DMS79 treated with DMSO at 0.1 percent for 48 hours (cell line): ENCODE results near the gene MKNK1.
"Not testable (repeated sequence)": the region's sequence is repeated elsewhere in the genome, so short reads cannot be mapped to it uniquely, and the experiment has no call there.

Experiments
- DNase-seq: peaks from one replicate; lab custom pipeline; 2025; lab: John Stamatoyannopoulos, UW

The MKNK1 gene

GRCh38 chr1:46603858-46604549 is at the start of gene MKNK1:
MKNK1 (minus strand) TSS chr1:46604268; CDS start chr1:46583327, 20,941 bp downstream.
- DNase-seq: peak; percentile 98

DNA sequence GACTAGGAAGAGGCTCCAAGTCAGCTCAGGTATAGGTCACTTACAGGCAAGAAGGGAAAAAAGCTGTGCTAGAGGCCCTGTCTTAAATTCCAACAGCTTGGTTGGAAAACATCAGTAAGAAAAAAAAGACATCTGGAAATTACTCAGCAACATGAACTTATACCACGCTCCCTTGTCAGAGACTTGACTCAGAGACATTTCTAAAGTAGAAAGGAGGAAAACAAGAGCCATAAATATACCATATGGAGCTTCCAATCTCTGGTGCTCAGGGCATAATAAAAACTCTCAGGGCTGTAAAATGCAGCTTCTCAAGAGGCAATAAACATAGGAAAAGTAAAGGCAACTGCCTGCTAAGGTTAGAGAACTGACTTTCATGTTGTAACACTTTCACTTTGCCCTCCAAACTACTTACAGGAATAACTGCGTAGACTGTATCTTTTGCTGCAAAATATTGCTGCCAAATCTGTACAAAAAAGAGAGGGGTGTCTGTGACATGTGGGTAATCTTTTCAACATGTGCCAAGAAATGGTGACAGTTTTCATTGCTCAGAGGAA is 49.4 kb upstream of the MKNK1 start:
- peak; percentile 6 for DNase-seq

DNA sequence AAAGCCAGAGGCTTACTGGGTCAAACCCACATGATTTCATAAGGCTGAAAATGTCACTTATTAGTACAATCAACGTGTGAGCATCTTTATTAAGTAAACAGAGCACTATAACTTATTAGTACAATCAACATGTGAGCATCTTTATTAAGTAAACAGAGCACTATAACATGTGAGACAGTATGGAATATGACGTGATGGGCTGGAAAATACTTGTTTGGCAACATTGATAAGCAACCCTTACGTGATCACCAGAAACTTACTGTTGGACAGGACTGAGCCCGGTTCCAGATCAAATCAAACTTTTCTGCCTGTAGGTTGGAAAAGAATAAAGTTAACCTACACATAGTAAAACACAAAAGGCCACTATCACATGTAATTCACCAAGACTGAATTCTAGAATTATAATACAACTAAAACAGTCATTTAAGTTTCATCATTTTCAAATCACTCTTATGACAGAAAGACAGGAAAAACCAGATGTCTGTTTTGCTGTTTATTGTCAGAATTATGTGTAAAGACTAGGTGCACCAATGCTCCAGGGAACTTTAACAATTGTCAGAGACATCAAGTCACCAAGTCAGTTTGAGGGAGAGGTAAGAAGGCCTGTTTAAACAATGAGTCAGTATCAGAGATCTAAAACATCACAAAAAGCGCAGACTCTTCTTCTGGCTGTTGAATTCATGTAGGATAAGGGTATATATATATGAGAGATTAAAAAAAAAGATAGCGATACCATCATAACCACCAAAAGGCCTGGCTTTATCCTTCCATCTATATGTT is 48.4 kb upstream of the MKNK1 start:
- DNase-seq: no peak

GRCh38 chr1:46651152-46651551 is 47.1 kb upstream of the MKNK1 start:
- not testable (repeated sequence) for DNase-seq

- DNase-seq: no peak
These were observed 46.4 kb upstream of the MKNK1 start for GRCh38 chr1:46650491-46650890.

GRCh38 chr1:46649764-46650163 is 45.7 kb upstream of the MKNK1 start:
- DNase-seq: no peak

GRCh38 chr1:46647611-46648010 is 43.5 kb upstream of the MKNK1 start:
- no peak for DNase-seq

DNA sequence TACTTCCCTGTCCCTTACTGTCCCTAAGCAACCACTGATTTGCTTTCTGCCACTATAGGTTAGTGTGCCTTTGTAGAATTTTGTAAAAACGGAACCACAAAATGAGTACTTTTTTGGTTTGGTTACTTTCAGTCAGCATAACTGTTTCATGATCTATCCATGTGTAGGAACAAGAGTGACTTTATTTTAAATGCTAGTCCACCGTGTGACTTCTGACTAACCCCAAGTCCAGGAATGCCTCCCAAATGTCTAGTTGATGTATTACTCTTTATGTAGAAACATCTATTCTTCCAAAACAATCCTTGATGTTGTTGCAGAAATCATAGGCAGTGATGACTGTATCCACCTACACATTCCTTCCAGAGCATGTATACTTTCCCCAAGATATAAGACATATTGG is 42.8 kb upstream of the MKNK1 start:
- no peak for DNase-seq

DNA sequence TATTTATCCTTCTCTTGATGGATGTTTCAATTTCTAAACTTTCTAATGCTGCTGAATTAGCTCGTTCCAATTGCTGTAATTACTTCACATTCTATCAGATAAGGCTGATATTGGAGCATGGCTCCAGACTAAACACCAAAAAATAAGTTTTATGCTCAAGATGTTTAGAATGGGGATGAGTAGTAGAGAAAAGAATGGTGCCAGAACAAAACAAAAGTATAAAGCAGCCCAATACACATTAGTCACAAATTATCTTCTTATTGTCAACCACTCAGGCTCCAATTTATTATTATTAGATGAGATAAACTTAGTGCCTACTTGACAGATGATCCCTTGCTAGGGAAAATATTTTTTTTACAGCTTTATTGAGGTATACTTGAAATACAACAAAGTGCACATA is 42.3 kb upstream of the MKNK1 start:
- DNase-seq: no peak

DNA sequence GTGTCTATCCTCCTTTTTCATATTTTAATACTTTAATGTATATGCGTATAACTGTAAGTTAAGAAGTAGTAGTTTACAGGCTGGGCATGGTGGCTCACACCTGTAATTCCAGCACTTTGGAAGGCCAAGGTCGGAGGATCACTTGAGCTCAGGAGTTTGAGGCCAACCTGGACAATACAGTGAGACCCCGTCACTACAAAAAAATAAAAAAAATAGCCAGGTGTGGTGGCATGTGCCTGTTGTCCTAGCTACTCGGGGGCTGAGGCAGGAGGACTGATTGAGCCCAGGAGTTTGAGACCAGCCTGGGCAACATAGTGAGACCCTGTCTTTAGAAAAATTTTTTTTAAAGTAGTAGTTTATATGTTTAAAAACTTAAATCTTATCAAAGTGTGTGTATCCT is 41.7 kb upstream of the MKNK1 start:
- no peak for DNase-seq

- DNase-seq: peak; percentile 95
These were observed 39.3 kb upstream of the MKNK1 start for GRCh38 chr1:46643368-46643775.

DNA sequence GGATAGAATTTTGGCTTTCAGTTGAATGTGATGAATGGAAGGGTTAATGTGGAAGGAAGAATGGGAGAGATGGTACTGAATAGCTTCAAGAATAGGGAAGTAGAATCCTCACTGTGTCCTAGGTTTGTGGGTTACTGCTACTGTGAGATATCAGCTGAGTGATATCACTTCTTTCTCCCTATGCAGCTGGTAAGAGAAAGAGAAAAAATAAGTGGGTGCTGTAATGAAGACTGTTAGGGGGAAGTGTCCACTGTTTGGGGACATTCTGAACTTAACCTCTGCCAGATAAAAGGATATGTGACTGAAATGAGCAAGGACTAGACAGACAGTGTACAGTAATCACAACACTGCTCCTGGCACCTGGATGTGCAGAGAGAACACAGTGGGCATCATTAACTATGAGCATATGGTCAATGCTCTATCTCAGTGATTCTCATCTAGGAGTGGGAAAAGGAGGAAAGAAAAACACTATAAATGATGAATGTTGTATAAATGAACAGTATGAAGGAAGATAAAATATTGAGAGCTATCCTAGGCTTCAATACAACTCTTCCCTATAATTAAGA is 38.1 kb upstream of the MKNK1 start:
- DNase-seq: no peak

DNA sequence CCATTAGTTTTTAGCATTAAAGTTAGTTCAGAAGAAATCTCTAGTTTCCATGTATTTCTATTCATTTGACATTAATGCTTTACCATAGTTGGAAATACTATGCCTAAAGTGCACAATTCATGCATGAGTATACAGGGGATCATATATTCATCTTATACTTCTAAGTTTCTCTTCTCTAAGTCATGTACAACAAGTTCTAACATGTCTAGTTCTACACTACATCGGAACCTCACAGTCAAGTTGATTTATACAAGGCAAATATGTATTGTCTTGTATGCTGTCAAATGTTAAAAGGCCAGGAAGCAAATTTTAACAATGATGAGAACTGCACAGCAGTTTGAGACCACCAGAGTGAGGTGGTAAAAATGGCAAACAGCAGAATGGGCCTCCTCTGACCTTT is 35.5 kb upstream of the MKNK1 start:
- no peak for DNase-seq

- DNase-seq: no peak
These were observed 34.9 kb upstream of the MKNK1 start for GRCh38 chr1:46638921-46639320.

- no peak for DNase-seq
These were observed 33.5 kb upstream of the MKNK1 start for GRCh38 chr1:46637444-46638083.

DNA sequence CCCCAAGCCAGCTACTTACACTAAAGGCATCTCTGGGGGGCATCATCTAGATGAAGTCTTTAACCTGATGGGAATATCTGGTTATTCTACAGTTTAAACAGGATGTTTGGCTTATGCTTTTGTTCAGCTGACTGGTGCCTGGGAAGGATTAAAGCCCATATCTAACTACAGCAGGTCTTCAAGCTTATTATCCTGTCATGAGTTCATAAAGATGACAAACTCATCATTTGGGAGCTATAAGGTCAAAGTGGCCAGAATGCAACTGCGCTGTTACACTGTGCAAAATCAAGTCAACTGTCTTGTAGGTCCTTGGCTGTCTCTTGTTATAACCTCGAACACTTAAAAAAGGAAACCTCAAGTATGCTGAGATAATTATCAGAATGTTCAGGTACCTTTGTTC is 31.1 kb upstream of the MKNK1 start:
- no peak for DNase-seq

GRCh38 chr1:46630719-46631118 is 26.7 kb upstream of the MKNK1 start:
- no peak for DNase-seq

DNA sequence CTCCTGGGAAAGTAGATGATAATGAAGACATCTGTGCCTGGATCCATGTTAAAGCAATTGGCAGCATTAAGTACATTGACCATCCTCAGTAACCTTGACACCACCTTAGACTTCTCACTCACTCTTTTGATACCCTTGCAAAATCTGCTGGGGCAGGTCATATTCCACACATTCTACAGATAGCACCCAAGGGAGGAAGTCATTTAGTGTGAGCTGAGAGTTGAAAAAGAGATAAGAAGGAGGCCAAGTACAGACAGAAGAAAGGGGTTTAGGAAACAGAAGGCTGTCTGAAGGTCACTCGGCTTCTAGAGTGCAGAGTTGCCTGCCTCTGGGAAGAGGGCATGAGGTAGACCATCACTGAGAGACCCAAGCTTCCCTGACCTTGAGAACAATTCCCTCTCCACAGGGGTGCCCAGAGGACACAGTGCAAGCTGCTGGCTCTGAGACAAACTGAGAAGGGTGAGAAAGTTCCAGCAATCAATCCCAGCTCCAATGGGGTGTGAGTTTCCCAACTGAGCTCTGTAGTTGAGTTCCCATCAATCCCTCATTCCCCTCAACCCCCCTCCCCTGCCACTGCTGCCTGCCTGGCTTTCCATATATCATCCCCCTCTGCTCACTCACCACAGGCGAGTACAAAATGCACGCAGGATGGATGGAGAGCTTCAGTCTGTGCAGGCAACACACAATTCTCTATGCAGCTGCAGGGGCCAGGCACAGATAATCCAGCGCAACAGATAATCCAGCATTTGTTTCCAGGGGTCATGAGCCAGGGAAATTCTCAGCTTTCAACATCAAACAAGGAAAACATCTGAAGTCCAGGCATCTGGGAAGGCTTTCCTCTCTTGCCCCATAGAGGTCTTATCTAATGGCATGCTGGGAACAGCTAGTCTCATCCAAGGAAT is 19.9 kb upstream of the MKNK1 start:
- no peak for DNase-seq

DNA sequence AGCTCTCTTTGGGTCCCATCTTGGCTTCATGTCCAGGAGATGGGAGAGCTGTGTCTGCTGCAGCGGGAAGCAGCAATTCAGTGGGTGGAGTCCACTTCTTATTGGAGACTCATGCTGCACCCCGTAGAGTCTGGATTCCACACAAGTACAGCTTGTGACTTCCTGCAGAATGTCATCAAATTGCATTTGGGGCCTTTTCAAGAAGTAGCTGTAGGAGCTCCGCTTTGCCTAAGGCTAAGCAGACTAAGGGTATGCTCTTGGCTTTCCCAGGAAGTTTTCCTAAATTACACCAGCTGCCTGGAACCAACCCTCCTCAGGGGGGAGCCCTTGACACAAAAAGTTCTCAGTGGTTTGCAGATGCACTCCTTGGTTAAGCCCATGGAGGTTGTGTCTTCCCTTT is 18.3 kb upstream of the MKNK1 start:
- DNase-seq: peak; percentile 8

DNA sequence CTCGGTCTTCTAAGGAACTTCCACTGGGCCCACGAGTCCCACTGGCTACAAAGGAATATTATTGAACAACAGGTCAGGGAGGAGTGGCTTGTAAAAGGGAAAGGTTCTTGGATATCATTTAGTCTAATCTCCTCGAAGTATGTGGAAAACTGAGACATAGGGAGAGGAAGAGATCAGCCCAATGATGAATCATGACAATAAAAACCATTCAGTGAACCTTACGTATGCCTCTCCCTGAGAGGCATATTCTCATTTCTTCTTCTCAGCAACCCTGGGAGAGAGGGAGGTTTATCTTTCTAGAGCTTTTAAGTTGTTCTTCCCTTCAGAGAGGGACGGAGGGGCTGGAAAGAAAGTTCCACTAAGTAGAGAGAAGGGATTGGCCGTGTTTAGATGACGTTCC is 17.9 kb upstream of the MKNK1 start:
- DNase-seq: no peak

- DNase-seq: no peak
These were observed 15.7 kb upstream of the MKNK1 start for GRCh38 chr1:46619656-46620258.
